Measurements from ENCODE around the gene RAP2C.

RAP2C gene

GRCh38 chrX:132219343-132219768, at the start of gene RAP2C:
RAP2C (minus strand) TSS chrX:132219447; CDS start chrX:132217268, 2,179 bp downstream.
- peak; percentile 63 for DNase-seq

GRCh38 chrX:132267392-132267791, 48.1 kb upstream of the RAP2C start:
- no peak for DNase-seq

- no peak for DNase-seq
Observed at GRCh38 chrX:132266583-132267355, 47.5 kb upstream of the RAP2C start.

GRCh38 chrX:132263127-132263526, 43.9 kb upstream of the RAP2C start:
- DNase-seq = no peak

- DNase-seq = no peak
Observed at GRCh38 chrX:132258509-132258908, 39.3 kb upstream of the RAP2C start.

- no peak for DNase-seq
Observed at GRCh38 chrX:132257116-132257515, 37.9 kb upstream of the RAP2C start.

- no peak for DNase-seq
Observed at GRCh38 chrX:132236121-132236520, 16.9 kb upstream of the RAP2C start.

- DNase-seq = no peak
Observed at GRCh38 chrX:132235488-132235887, 16.2 kb upstream of the RAP2C start.

GRCh38 chrX:132231587-132231986, 12.3 kb upstream of the RAP2C start:
- no peak for DNase-seq

- no peak for DNase-seq
Observed at GRCh38 chrX:132227383-132228112, 8.3 kb upstream of the RAP2C start.

GRCh38 chrX:132226169-132226568, 6.9 kb upstream of the RAP2C start:
- DNase-seq = no peak

GRCh38 chrX:132218100-132218812, 991 bp downstream of the RAP2C start:
- peak; percentile 65 for DNase-seq

GRCh38 chrX:132217203-132218073, 1.8 kb downstream of the RAP2C start:
- peak; percentile 69 for DNase-seq

- DNase-seq = no peak
Observed at GRCh38 chrX:132216806-132217202, 2.4 kb downstream of the RAP2C start.

- DNase-seq = no peak
Observed at GRCh38 chrX:132216283-132216682, 3.0 kb downstream of the RAP2C start.

GRCh38 chrX:132214518-132214917, 4.7 kb downstream of the RAP2C start:
- DNase-seq = no peak

GRCh38 chrX:132209527-132209926, 9.7 kb downstream of the RAP2C start:
- no peak for DNase-seq

- DNase-seq = no peak
Observed at GRCh38 chrX:132208422-132208821, 10.8 kb downstream of the RAP2C start.

GRCh38 chrX:132207996-132208395, 11.3 kb downstream of the RAP2C start:
- DNase-seq = no peak

- DNase-seq = no peak
Observed at GRCh38 chrX:132206259-132206658, 13.0 kb downstream of the RAP2C start.

- DNase-seq = no peak
Observed at GRCh38 chrX:132204629-132205028, 14.6 kb downstream of the RAP2C start.

GRCh38 chrX:132200976-132201375, 18.3 kb downstream of the RAP2C start:
- DNase-seq = no peak

GRCh38 chrX:132199941-132200340, 19.3 kb downstream of the RAP2C start:
- DNase-seq = no peak
